HepG2 (cell line): Measurements from ENCODE around the gene ANXA3. TPM values are rescaled to one million over a fixed set of nuclear protein-coding genes. Genes with fewer than 3 reads are reported as not detected.
"Not testable (repeated sequence)": the region's sequence is repeated elsewhere in the genome, so short reads cannot be mapped to it uniquely, and the experiment has no call there.

ENCODE experiments used
- ATAC-seq: fragments of 200-7000 bp; cut with Tn5 transposase; 3 replicates; pipeline ENCODE4 v1.9.1; 2020; ENCODE audit warnings: mild to moderate bottlenecking, moderate library complexity
- BruUV-seq: library from RNA; stranded (reverse); fragments of 400-500 nt; replicated peaks from 2 replicates; lab custom pipeline; 2021; lab: Mats Ljungman, UMichigan
- CTCF ChIA-PET: fragments of 300-600 bp; formaldehyde crosslinking; extraction: SDS; loops from one replicate; lab custom pipeline; 2021; ENCODE audit warnings: low total read pairs, inconsistent platforms, low intra/inter-chr PET ratio; lab: Yijun Ruan, JAX
- POLR2A ChIA-PET: fragments of 350-600 bp; sonication (Branson Sonifier 250); formaldehyde crosslinking; loops from one replicate; lab custom pipeline; 2020; ENCODE audit warnings: antibody characterized with exemption, inconsistent platforms; lab: Yijun Ruan, JAX
- DNase-seq: peaks from one replicate; pipeline ENCODE4 v3.0.0-alpha.2; 2015; ENCODE audit warnings: low spot score
- FAIRE-seq: peaks from 3 replicates; lab custom pipeline; 2011; peaks lifted over from hg19 to GRCh38; lab: Jason Lieb, UNC
- H2AFZ ChIP-seq: one replicate; pipeline ENCODE4 v1.6.1; 2011; ENCODE audit warnings: low read length, inconsistent platforms
- H3K27ac ChIP-seq: fragments of 300-600 bp; 3 replicates; pipeline ENCODE4 v1.8.0; 2011; ENCODE audit warnings: mixed run types, mild to moderate bottlenecking, mixed read lengths, low read length, inconsistent platforms; ENCODE audit not compliant: insufficient read depth; ENCODE audit errors: extremely low read length
- H3K27me3 ChIP-seq, 2 experiments: fragments of 200-600 bp in 1 of 2; 2 replicates in 1 of 2; 3 replicates in 1 of 2; pipeline versions ENCODE4 v1.6.0 to v1.8.0; 2011; ENCODE audit warnings: low read length in 2 of 2, mild to moderate bottlenecking in 2 of 2, moderate library complexity in 2 of 2, inconsistent platforms in 1 of 2; ENCODE audit not compliant: insufficient read depth in 2 of 2, control insufficient read depth in 1 of 2
- H3K36me3 ChIP-seq, 2 experiments: fragments of 200-600 bp in 1 of 2; replicated peaks in 1 of 2; 2 replicates in 1 of 2; 3 replicates in 1 of 2; pipeline versions ENCODE4 v1.5.1 to v1.8.0; 2011; ENCODE audit warnings: low read length in 2 of 2, inconsistent platforms in 1 of 2; ENCODE audit not compliant: insufficient read depth in 2 of 2, control insufficient read depth in 1 of 2
- H3K4me1 ChIP-seq: 2 replicates; pipeline ENCODE4 v1.5.1; 2012; ENCODE audit warnings: low read length, inconsistent platforms; ENCODE audit not compliant: insufficient read depth
- H3K4me2 ChIP-seq: 2 replicates; pipeline ENCODE4 v1.6.0; 2011; ENCODE audit warnings: low read depth, low read length, inconsistent platforms
- H3K4me3 ChIP-seq, 3 experiments: fragments of 200-600 bp in 1 of 3; sonication (generic), shearing (Covaris generic) in 1 of 3; replicated peaks in 1 of 3; 2 replicates each; pipeline ENCODE4 v1.5.1; 2011 to 2016; ENCODE audit warnings: low read length in 3 of 3, inconsistent platforms in 2 of 3, low read depth in 2 of 3, mild to moderate bottlenecking in 2 of 3, control low read depth in 1 of 3, mixed read lengths in 1 of 3; ENCODE audit not compliant: insufficient read depth in 1 of 3
- H3K79me2 ChIP-seq: one replicate; pipeline ENCODE4 v1.6.1; 2011; ENCODE audit warnings: low read length, inconsistent platforms; ENCODE audit not compliant: insufficient read depth
- H3K9ac ChIP-seq: 2 replicates; pipeline ENCODE4 v1.6.0; 2011; ENCODE audit warnings: mild to moderate bottlenecking, low read depth, low read length, inconsistent platforms; ENCODE audit not compliant: insufficient read depth
- H3K9me3 ChIP-seq: 2 replicates; pipeline ENCODE4 v1.5.1; 2012; ENCODE audit warnings: mild to moderate bottlenecking, low read length
- H4K20me1 ChIP-seq: 2 replicates; pipeline ENCODE4 v1.6.0; 2011; ENCODE audit warnings: inconsistent platforms, mild to moderate bottlenecking, low read length, moderate library complexity; ENCODE audit not compliant: insufficient read depth
- MAFF ChIP-seq: IDR thresholded peaks from 2 replicates; pipeline ENCODE4 v1.6.1; 2011; ENCODE audit warnings: low read depth, low read length, improper control_type of control experiment
- RAD51 ChIP-seq: fragments of 450-650 bp; IDR thresholded peaks from 2 replicates; pipeline ENCODE4 v1.6.1; 2016; ENCODE audit warnings: borderline replicate concordance
- RBM22 ChIP-seq: fragments of 200-400 bp; formaldehyde crosslinking; optimal IDR thresholded peaks from 2 replicates; pipeline ENCODE3; 2017; ENCODE audit warnings: mild to moderate bottlenecking, low read length, moderate library complexity
- WGBS: methylation state at CpG from one replicate; pipeline ENCODE4 v1.1.6; 2017; ENCODE audit warnings: low lambda C conversion rate; 5-methylcytosine and 5-hydroxymethylcytosine counted together
- in situ Hi-C: cut with HindIII; loops from 2 replicates; pipeline ENCODE4 v1.10.0; 2017; ENCODE audit warnings: low pct_unique_long_range_greater_than_20kb; ENCODE audit not compliant: extremely low pct_ligation_motif_present
- intact Hi-C: fragments of 100-400 bp; cut with micrococcal nuclease; formaldehyde crosslinking; loops from one replicate; pipeline ENCODE4 v1.10.0; 2022; ENCODE audit not compliant: unreplicated experiment
- polyA plus RNA-seq, 8 experiments: library from polyadenylated mRNA; depleted of rRNA in 3 of 8; stranded (reverse) in 7 of 8; unstranded in 1 of 8; fragments of >200 nt; fragmentation: Illumina TruSeq in 4 of 8; extraction: Trizol in 4 of 8; gene quantifications; 2 replicates each; pipeline versions ENCODE4 v1.2.1 to v1.2.3, GENCODE V29; 2011 to 2016; ENCODE audit warnings: low read depth in 4 of 8, missing spikeins in 1 of 8, mixed read lengths in 1 of 8; ENCODE audit not compliant: insufficient read depth in 1 of 8
- total RNA-seq, 5 experiments: library from RNA; depleted of rRNA; stranded (reverse); fragments of >200 nt; fragmentation: Illumina TruSeq; extraction: Trizol; gene quantifications; 2 replicates each; pipeline ENCODE4 v1.2.3, GENCODE V29; 2016; ENCODE audit warnings: low read depth in 1 of 5
- TF ChIP-seq, protein P1 (sequence below): sonication (generic); formaldehyde crosslinking; IDR thresholded peaks from 2 replicates; pipeline ENCODE4 v1.4.0; 2020; ENCODE audit warnings: missing genetic modification reagents

The ANXA3 gene
- total and polyA plus RNA-seq, 2 of the 13 experiments (the other 11 are each of a cell fraction or from before 2014, with no cell fraction given), result 6.5 to 6.9 TPM

DNA sequence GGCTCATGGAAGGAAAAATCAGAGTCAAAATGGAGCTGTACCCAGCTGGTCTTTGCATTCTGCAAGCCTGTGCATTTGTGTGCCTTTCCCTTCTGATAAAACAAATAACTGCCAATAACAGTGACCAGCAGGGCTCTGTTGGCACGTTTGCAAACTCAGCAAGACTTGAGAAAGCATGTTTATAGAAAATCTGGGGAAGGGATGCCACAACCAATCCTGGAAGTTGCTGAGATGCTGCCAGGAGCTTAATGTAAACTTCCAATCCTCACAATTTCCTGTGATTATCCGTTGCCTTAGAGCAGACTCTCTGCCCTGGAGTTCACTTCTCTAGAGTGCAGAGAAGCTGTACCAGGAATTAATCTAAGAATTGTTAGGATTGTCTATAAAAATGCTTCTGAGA is 6.9 kb upstream of the ANXA3 start:
- in situ Hi-C loops (no loop called here), intact Hi-C loops (no loop called here)
- Histone ChIP-seq H3K27me3 (no peaks in the 10 kb centered on the region), H4K20me1 (no peaks in the 10 kb centered on the region), H3K27ac (no peak overlapping the region), H2AFZ (no peak overlapping the region), H3K4me2 (no peak overlapping the region), H3K79me2 (no peaks in the 10 kb centered on the region), H3K36me3 (peaks cover 0 to 16% of the 10 kb centered on the region in 2 experiments; a peak in 2 of 5 replicates), H3K9me3 (no peaks in the 10 kb centered on the region), H3K4me1 (no peaks in the 10 kb centered on the region), H3K4me3 (no peak overlapping the region), H3K9ac (no peak overlapping the region)
- ATAC-seq, result no peak
- no peak for DNase-seq
- no peak for FAIRE-seq
- 0 out of 2 replicates have a peak, but pooled peaks have one; percentile 6 for TF ChIP-seq MAFF
- TF ChIP-seq, protein P1, sequence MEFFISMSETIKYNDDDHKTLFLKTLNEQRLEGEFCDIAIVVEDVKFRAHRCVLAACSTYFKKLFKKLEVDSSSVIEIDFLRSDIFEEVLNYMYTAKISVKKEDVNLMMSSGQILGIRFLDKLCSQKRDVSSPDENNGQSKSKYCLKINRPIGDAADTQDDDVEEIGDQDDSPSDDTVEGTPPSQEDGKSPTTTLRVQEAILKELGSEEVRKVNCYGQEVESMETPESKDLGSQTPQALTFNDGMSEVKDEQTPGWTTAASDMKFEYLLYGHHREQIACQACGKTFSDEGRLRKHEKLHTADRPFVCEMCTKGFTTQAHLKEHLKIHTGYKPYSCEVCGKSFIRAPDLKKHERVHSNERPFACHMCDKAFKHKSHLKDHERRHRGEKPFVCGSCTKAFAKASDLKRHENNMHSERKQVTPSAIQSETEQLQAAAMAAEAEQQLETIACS (CRISPR knock-in tag), result no peak
- no TSS peak for BruUV-seq
- WGBS, result 70% methylated on average over 2 of the region's 2 CpGs
- ChIA-PET POLR2A (no interaction called here), CTCF (no interaction called here)

DNA sequence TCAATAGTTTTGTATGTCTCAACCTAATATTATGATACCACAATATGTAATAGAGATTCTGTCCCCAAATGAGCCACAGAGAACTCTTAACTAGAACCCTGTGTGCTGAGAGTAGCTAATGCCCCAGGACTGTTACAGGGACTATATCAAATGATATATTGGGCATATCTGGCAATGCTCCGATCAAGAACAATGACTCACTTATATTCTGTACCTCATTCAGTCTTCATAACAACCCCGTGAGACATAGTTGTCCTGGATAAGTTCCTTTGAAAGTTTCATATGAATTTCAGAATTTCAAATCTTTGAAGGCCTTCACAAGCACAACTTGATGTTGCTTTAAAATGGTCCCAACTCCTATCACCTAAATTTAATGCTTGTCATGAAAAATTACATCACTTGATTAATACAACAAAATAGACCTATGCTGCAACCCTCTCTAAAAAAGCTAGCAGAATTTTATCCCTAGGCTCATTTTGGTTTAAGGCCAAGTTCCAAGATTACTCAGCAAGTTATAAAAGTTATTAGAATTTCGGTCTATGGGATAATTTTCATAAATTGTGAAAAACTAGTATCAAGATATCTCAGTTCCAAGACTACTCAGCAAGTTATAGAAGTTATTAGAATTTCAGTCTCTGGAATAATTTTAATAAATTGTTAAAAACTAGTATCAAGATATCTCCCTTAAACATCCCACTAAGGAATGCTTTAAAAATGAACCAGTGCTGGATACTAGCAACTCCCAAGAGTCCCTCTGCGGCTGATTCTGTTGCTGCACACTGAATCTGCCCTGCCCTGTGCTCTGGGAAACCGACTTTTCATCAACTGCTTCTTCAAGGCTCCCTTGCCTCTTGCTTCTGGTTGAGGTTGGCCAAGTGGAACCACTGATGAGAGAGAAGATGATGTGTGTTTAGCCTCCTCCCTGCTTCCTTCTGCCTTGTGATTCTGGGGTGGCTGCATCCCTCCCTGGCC is 6.0 kb upstream of the ANXA3 start:
- H4K20me1 ChIP-seq, result no peaks in the 10 kb centered on the region
- H3K4me1 ChIP-seq, result no peaks in the 10 kb centered on the region
- no peak overlapping the region for H3K9ac ChIP-seq
- H3K36me3 ChIP-seq, result peaks cover 0 to 13% of the 10 kb centered on the region in 2 experiments; a peak in 2 of 5 replicates
- DNase-seq (no peak), ATAC-seq (no peak), FAIRE-seq (no peak)
- 0 out of 5 replicates have a peak, but pooled peaks cover 0 to 5% of the 10 kb centered on the region in 2 experiments for H3K27me3 ChIP-seq
- no peak overlapping the region for H3K4me3 ChIP-seq
- intact Hi-C loops, result no loop called here
- ChIA-PET POLR2A (no interaction called here), CTCF (no interaction called here)
- no TSS peak for BruUV-seq
- in situ Hi-C loops, result no loop called here
- H3K9me3 ChIP-seq, result no peaks in the 10 kb centered on the region
- WGBS, result 85% methylated on average over 5 of the region's 5 CpGs
- H3K4me2 ChIP-seq, result no peak overlapping the region
- TF ChIP-seq RBM22, result peak; percentile 47
- TF ChIP-seq RAD51, result no peak
- H3K79me2 ChIP-seq, result no peaks in the 10 kb centered on the region
- no peak overlapping the region for H2AFZ ChIP-seq
- H3K27ac ChIP-seq, result no peak overlapping the region

DNA sequence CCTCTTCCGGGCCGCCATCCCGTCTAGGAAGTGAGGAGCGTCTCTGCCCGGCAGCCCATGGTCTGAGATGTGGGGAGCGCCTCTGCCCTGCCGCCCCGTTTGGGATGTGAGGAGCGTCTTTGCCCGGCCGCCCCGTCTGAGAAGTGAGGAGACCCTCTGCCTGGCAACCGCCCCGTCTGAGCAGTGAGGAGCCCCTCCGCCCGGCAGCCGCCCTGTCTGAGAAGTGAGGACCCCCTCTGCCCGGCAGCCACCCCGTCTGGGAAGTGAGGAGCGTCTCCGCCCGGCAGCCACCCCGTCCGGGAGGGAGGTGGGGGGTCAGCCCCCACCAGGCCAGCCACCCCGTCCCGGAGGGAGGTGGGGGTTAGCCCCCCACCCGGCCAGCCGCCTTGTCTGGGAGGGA is 3.7 kb upstream of the ANXA3 start:
- H3K36me3 ChIP-seq, H3K4me2 ChIP-seq, in situ Hi-C loops, POLR2A ChIA-PET, H3K9ac ChIP-seq, BruUV-seq, intact Hi-C loops, H3K79me2 ChIP-seq, H3K9me3 ChIP-seq, DNase-seq, H3K4me3 ChIP-seq, H3K27ac ChIP-seq, CTCF ChIA-PET, H4K20me1 ChIP-seq, H2AFZ ChIP-seq, ATAC-seq, FAIRE-seq: not testable (repeated sequence)
- H3K4me1 ChIP-seq, result peaks cover 18% of the 10 kb centered on the region
- peaks cover 0 to 13% of the 10 kb centered on the region in 2 experiments; a peak in 2 of 5 replicates for H3K27me3 ChIP-seq
- WGBS, result 91% methylated on average over 13 of the region's 28 CpGs
